Cerebellar nuclear complex (tissue), 1 donor: Measurements from ENCODE around the gene MZT2A.
"Not testable (repeated sequence)": the region's sequence is repeated elsewhere in the genome, so short reads cannot be mapped to it uniquely, and the experiment has no call there.

Experiments used
- DNase-seq, 2 experiments: peaks; one replicate each; lab custom pipeline; 2025; lab: John Stamatoyannopoulos, UW

Gene MZT2A

GRCh38 chr2:131520526-131520925 lies 28.3 kb upstream of the MZT2A start:
- no peak for DNase-seq

GRCh38 chr2:131519871-131520470 lies 27.8 kb upstream of the MZT2A start:
- DNase-seq, result not testable (repeated sequence)

GRCh38 chr2:131519466-131519865 lies 27.3 kb upstream of the MZT2A start:
- no peak for DNase-seq

GRCh38 chr2:131518531-131518930 lies 26.3 kb upstream of the MZT2A start:
- not testable (repeated sequence) for DNase-seq

- DNase-seq, result not testable (repeated sequence)
These were observed 25.7 kb upstream of the MZT2A start for GRCh38 chr2:131517856-131518255.

GRCh38 chr2:131517106-131517831 lies 25.1 kb upstream of the MZT2A start:
- no peak for DNase-seq

- not testable (repeated sequence) for DNase-seq
These were observed 24.4 kb upstream of the MZT2A start for GRCh38 chr2:131516621-131517020.

GRCh38 chr2:131516011-131516410 lies 23.8 kb upstream of the MZT2A start:
- DNase-seq, result no peak

GRCh38 chr2:131515235-131515634 lies 23.0 kb upstream of the MZT2A start:
- DNase-seq, result not testable (repeated sequence)

- DNase-seq, result not testable (repeated sequence)
These were observed 22.4 kb upstream of the MZT2A start for GRCh38 chr2:131514408-131515166.

GRCh38 chr2:131511969-131512870 lies 20.0 kb upstream of the MZT2A start:
- DNase-seq, result not testable (repeated sequence)

GRCh38 chr2:131511291-131511968 lies 19.2 kb upstream of the MZT2A start:
- not testable (repeated sequence) for DNase-seq

GRCh38 chr2:131509615-131510014 lies 17.4 kb upstream of the MZT2A start:
- no peak for DNase-seq

- not testable (repeated sequence) for DNase-seq
These were observed 12.0 kb upstream of the MZT2A start for GRCh38 chr2:131504082-131504750.

- DNase-seq, result not testable (repeated sequence)
These were observed 11.4 kb upstream of the MZT2A start for GRCh38 chr2:131503587-131503986.

GRCh38 chr2:131498321-131498973 lies 6.2 kb upstream of the MZT2A start:
- DNase-seq, result not testable (repeated sequence)

- not testable (repeated sequence) for DNase-seq
These were observed 3.3 kb upstream of the MZT2A start for GRCh38 chr2:131495506-131495905.

- no peak for DNase-seq
These were observed 1.2 kb upstream of the MZT2A start for GRCh38 chr2:131493199-131493968.
